Esophagus muscularis mucosa (tissue), 4 donors: ENCODE data around the gene METAP1.

Source experiments
- CTCF ChIP-seq, 3 experiments: fragments of 200-600 bp in 2 of 3; fragments of 450-650 bp in 1 of 3; sonication (generic) in 2 of 3; IDR thresholded peaks; one replicate each; pipeline ENCODE4 v1.5.1; 2017 to 2019; ENCODE audit warnings: antibody characterized with exemption in 3 of 3, mild to moderate bottlenecking in 2 of 3, moderate library complexity in 1 of 3
- EP300 ChIP-seq: sonication (generic); formaldehyde crosslinking; IDR thresholded peaks from one replicate; pipeline ENCODE4 v1.6.1; 2017; ENCODE audit warnings: antibody characterized with exemption
- POLR2A ChIP-seq: fragments of 450-650 bp; IDR thresholded peaks from one replicate; pipeline ENCODE4 v1.6.1; 2017; ENCODE audit warnings: antibody characterized with exemption, moderate library complexity, mild to moderate bottlenecking, low read depth

GRCh38 chr4:99059550-99059949 is 64.0 kb downstream of the METAP1 start:
- TF ChIP-seq POLR2A (no peak), CTCF (IDR thresholded peaks at IDR 0.05) (no peak), EP300 (no peak)
